ENCODE results near the gene SMIM36. TPM values are rescaled to one million over a fixed set of nuclear protein-coding genes. Genes with fewer than 3 reads are reported as not detected.

Gene SMIM36
- total RNA-seq, 1 experiment from 2014 or later = not detected

Other genes with a start within 250 kb of the SMIM36 start
- gene HLF, start 246.5 kb downstream of the SMIM36 start, total RNA-seq (2021) = 0.30 to 0.34 TPM (median 0.31 TPM) in 3 replicates
- gene MMD, start 89.6 kb downstream of the SMIM36 start, total RNA-seq (2021) = 37.2 to 42.8 TPM (median 40.8 TPM) in 3 replicates
- gene TMEM100, start 211.4 kb upstream of the SMIM36 start, total RNA-seq (2021) = 0.39 to 1.1 TPM (median 0.57 TPM) in 3 replicates
- gene PCTP, start 239.6 kb upstream of the SMIM36 start, total RNA-seq (2021) = 10.3 to 14.2 TPM (median 12.2 TPM) in 3 replicates